Tibial nerve (tissue), 4 donors: ENCODE results near the gene SLC25A52.

Experiments used
- EP300 ChIP-seq, 2 donors: sonication (generic); formaldehyde crosslinking; IDR thresholded peaks; one replicate each; pipeline ENCODE4 v1.6.1; 2017; ENCODE audit warnings: antibody characterized with exemption in 2 of 2, mild to moderate bottlenecking in 1 of 2
- POLR2A ChIP-seq, 2 donors: fragments of 450-650 bp; IDR thresholded peaks; one replicate each; pipeline ENCODE4 v1.6.1; 2017; ENCODE audit warnings: antibody characterized with exemption in 2 of 2, mild to moderate bottlenecking in 2 of 2, moderate library complexity in 2 of 2
- TF ChIP-seq, protein P1 (sequence below), 5 experiments: fragments of 200-600 bp in 3 of 5; fragments of 450-650 bp in 2 of 5; sonication (generic) in 3 of 5; IDR thresholded peaks; one replicate each; pipeline ENCODE4 v1.5.1; 2016 to 2019; ENCODE audit warnings: antibody characterized with exemption in 5 of 5, mild to moderate bottlenecking in 3 of 5, moderate library complexity in 2 of 5

- TF ChIP-seq, protein P1, sequence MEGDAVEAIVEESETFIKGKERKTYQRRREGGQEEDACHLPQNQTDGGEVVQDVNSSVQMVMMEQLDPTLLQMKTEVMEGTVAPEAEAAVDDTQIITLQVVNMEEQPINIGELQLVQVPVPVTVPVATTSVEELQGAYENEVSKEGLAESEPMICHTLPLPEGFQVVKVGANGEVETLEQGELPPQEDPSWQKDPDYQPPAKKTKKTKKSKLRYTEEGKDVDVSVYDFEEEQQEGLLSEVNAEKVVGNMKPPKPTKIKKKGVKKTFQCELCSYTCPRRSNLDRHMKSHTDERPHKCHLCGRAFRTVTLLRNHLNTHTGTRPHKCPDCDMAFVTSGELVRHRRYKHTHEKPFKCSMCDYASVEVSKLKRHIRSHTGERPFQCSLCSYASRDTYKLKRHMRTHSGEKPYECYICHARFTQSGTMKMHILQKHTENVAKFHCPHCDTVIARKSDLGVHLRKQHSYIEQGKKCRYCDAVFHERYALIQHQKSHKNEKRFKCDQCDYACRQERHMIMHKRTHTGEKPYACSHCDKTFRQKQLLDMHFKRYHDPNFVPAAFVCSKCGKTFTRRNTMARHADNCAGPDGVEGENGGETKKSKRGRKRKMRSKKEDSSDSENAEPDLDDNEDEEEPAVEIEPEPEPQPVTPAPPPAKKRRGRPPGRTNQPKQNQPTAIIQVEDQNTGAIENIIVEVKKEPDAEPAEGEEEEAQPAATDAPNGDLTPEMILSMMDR (IDR thresholded peaks at IDR 0.05) = peak; percentile 57 to 86 (median 73)
- TF ChIP-seq POLR2A (IDR thresholded peaks at IDR 0.05) (no peak), EP300 (IDR thresholded peaks at IDR 0.05) (no peak)
Observed at GRCh38 chr18:31722369-31722957, 38.2 kb downstream of the SLC25A52 start.
